ENCODE results near the gene RFX7.

Gene RFX7

GRCh38 chr15:56180851-56181250, 62.8 kb downstream of the RFX7 start:
- DNase-seq (ENCODE audit: extremely low read depth, low read depth), result no peak
- TF ChIP-seq CTCF (IDR thresholded peaks at IDR 0.05; ENCODE audit: low read depth, low read length), result no peak

GRCh38 chr15:56176996-56177395, 66.7 kb downstream of the RFX7 start:
- TF ChIP-seq CTCF (IDR thresholded peaks at IDR 0.05; ENCODE audit: low read depth, low read length), result no peak
- no peak for DNase-seq (ENCODE audit: extremely low read depth, low read depth)

GRCh38 chr15:56175788-56176187, 67.9 kb downstream of the RFX7 start:
- TF ChIP-seq CTCF (IDR thresholded peaks at IDR 0.05; ENCODE audit: low read depth, low read length), result no peak
- no peak for DNase-seq (ENCODE audit: extremely low read depth, low read depth)

- no peak for TF ChIP-seq CTCF (IDR thresholded peaks at IDR 0.05; ENCODE audit: low read depth, low read length)
- DNase-seq (ENCODE audit: extremely low read depth, low read depth), result no peak
These were observed 69.0 kb downstream of the RFX7 start for GRCh38 chr15:56174649-56175048.

- no peak for TF ChIP-seq CTCF (IDR thresholded peaks at IDR 0.05; ENCODE audit: low read depth, low read length)
- no peak for DNase-seq (ENCODE audit: extremely low read depth, low read depth)
These were observed 75.3 kb downstream of the RFX7 start for GRCh38 chr15:56168394-56168793.

- no peak for TF ChIP-seq CTCF (IDR thresholded peaks at IDR 0.05; ENCODE audit: low read depth, low read length)
- no peak for DNase-seq (ENCODE audit: extremely low read depth, low read depth)
These were observed 78.4 kb downstream of the RFX7 start for GRCh38 chr15:56165234-56165633.

- no peak for DNase-seq (ENCODE audit: extremely low read depth, low read depth)
- TF ChIP-seq CTCF (IDR thresholded peaks at IDR 0.05; ENCODE audit: low read depth, low read length), result no peak
These were observed 82.7 kb downstream of the RFX7 start for GRCh38 chr15:56160966-56161365.
